Activated naive CD4-positive, alpha-beta T cell treated with anti-CD3 and anti-CD28 coated beads, Interleukin-2, amount 50 U/mL, for 24 hours (primary cell): ENCODE measurements around the gene MLLT10.
A peak's percentile ranks its signal among the peaks of the same experiment; 100 is the strongest.
"Not testable (repeated sequence)": the region's sequence is repeated elsewhere in the genome, so short reads cannot be mapped to it uniquely, and the experiment has no call there.

Source experiments
- H3K27ac Mint-ChIP-seq: one replicate; pipeline ENCODE4 v1.8.0; 2021; ENCODE audit warnings: mild to moderate bottlenecking, mixed read lengths
- H3K27me3 Mint-ChIP-seq: one replicate; pipeline ENCODE4 v1.8.0; 2021; ENCODE audit warnings: mixed read lengths
- H3K36me3 Mint-ChIP-seq: one replicate; pipeline ENCODE4 v1.8.0; 2021; ENCODE audit warnings: mixed read lengths
- H3K4me1 Mint-ChIP-seq: one replicate; pipeline ENCODE4 v1.8.0; 2021; ENCODE audit warnings: mixed read lengths
- H3K4me3 Mint-ChIP-seq: one replicate; pipeline ENCODE4 v1.8.0; 2021; ENCODE audit warnings: mild to moderate bottlenecking, mixed read lengths
- H3K9me3 Mint-ChIP-seq: one replicate; pipeline ENCODE4 v1.8.0; 2021; ENCODE audit warnings: mixed read lengths

The MLLT10 gene

GRCh38 chr10:21692916-21693315, 158.9 kb downstream of the MLLT10 start:
- Mint-ChIP-seq H3K27me3 (no peaks in the 10 kb centered on the region), H3K9me3 (peaks cover 4% of the 10 kb centered on the region), H3K4me1 (peaks cover 50% of the 10 kb centered on the region), H3K36me3 (peaks cover 31% of the 10 kb centered on the region), H3K27ac (no peak overlapping the region), H3K4me3 (no peak overlapping the region)

GRCh38 chr10:21693418-21693817, 159.4 kb downstream of the MLLT10 start:
- Mint-ChIP-seq H3K36me3 (peaks cover 34% of the 10 kb centered on the region), H3K9me3 (peaks cover 4% of the 10 kb centered on the region), H3K4me1 (peaks cover 48% of the 10 kb centered on the region), H3K27ac (peak overlapping the region; percentile 75), H3K27me3 (no peaks in the 10 kb centered on the region), H3K4me3 (no peak overlapping the region)

DNA sequence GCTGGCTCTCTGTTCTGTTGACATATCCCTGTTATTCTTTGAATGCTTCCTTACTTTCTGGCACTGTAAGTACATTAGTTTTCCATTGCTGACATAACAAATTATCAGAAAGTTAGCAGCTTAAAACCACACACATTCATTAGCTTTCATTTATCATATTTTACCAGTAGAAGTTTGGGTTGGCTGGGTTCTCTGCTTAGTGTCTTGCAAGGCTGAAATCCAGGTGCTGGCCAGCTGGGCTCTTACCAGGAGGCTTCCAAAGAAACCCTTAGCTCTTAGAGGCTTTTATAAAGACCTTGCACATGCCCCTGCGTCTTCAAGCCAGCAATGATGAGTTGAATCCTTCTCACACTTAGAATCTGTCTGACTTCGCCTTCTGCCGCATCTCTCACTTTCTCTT, 160.6 kb downstream of the MLLT10 start:
- H3K4me3 Mint-ChIP-seq: no peak overlapping the region
- H3K36me3 Mint-ChIP-seq: peaks cover 34% of the 10 kb centered on the region
- peaks cover 41% of the 10 kb centered on the region for H3K4me1 Mint-ChIP-seq
- H3K27ac Mint-ChIP-seq: no peak overlapping the region
- H3K27me3 Mint-ChIP-seq: no peaks in the 10 kb centered on the region
- H3K9me3 Mint-ChIP-seq: peaks cover 4% of the 10 kb centered on the region

GRCh38 chr10:21696302-21696701, 162.3 kb downstream of the MLLT10 start:
- no peaks in the 10 kb centered on the region for H3K27me3 Mint-ChIP-seq
- peaks cover 41% of the 10 kb centered on the region for H3K4me1 Mint-ChIP-seq
- no peak overlapping the region for H3K27ac Mint-ChIP-seq
- H3K36me3 Mint-ChIP-seq: peaks cover 51% of the 10 kb centered on the region
- no peak overlapping the region for H3K4me3 Mint-ChIP-seq
- H3K9me3 Mint-ChIP-seq: peaks cover 11% of the 10 kb centered on the region

GRCh38 chr10:21699575-21699974, 165.5 kb downstream of the MLLT10 start:
- H3K36me3 Mint-ChIP-seq: peaks cover 45% of the 10 kb centered on the region
- no peaks in the 10 kb centered on the region for H3K27me3 Mint-ChIP-seq
- no peak overlapping the region for H3K4me3 Mint-ChIP-seq
- H3K4me1 Mint-ChIP-seq: peaks cover 50% of the 10 kb centered on the region
- H3K27ac Mint-ChIP-seq: no peak overlapping the region
- peaks cover 11% of the 10 kb centered on the region for H3K9me3 Mint-ChIP-seq

- Mint-ChIP-seq H3K4me3 (no peak overlapping the region), H3K27ac (no peak overlapping the region), H3K36me3 (peaks cover 41% of the 10 kb centered on the region), H3K9me3 (peaks cover 11% of the 10 kb centered on the region), H3K27me3 (no peaks in the 10 kb centered on the region), H3K4me1 (peaks cover 47% of the 10 kb centered on the region)
Observed at GRCh38 chr10:21700474-21700873, 166.4 kb downstream of the MLLT10 start.

- Mint-ChIP-seq H3K27ac (peak overlapping the region; percentile 10), H3K4me1 (peaks cover 50% of the 10 kb centered on the region), H3K36me3 (peaks cover 45% of the 10 kb centered on the region), H3K4me3 (peak overlapping the region; percentile 66), H3K27me3 (no peaks in the 10 kb centered on the region), H3K9me3 (peaks cover 7% of the 10 kb centered on the region)
Observed at GRCh38 chr10:21702633-21703111, 168.6 kb downstream of the MLLT10 start.

- Mint-ChIP-seq H3K27me3 (no peaks in the 10 kb centered on the region), H3K4me3 (no peak overlapping the region), H3K9me3 (peaks cover 1% of the 10 kb centered on the region), H3K27ac (no peak overlapping the region), H3K4me1 (peaks cover 63% of the 10 kb centered on the region), H3K36me3 (peaks cover 38% of the 10 kb centered on the region)
Observed at GRCh38 chr10:21705142-21705827, 171.3 kb downstream of the MLLT10 start.

GRCh38 chr10:21705828-21706176, 171.8 kb downstream of the MLLT10 start:
- Mint-ChIP-seq H3K9me3 (no peaks in the 10 kb centered on the region), H3K27me3 (no peaks in the 10 kb centered on the region), H3K27ac (no peak overlapping the region), H3K4me1 (peaks cover 66% of the 10 kb centered on the region), H3K4me3 (no peak overlapping the region), H3K36me3 (peaks cover 35% of the 10 kb centered on the region)

DNA sequence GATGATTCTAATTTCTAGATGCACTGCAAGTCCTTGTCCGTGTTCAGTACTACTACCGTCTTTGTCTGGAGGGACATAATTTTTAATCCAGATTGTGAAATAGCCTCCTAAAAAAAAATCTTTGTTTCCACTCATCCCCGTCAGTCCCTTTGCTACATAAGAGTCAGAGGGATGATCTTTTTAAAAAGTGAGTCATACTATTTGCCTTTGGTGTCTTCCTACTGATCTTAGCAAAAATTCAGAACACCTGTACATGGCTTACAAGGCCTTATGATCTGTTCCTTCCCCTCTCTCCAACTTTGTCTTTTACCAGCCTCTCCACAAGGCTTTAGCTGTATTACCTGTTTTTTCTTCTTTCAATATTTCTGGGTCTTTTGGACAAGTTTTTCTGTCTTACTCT, 173.5 kb downstream of the MLLT10 start:
- Mint-ChIP-seq H3K4me1 (peaks cover 60% of the 10 kb centered on the region), H3K27me3 (no peaks in the 10 kb centered on the region), H3K9me3 (no peaks in the 10 kb centered on the region), H3K27ac (no peak overlapping the region), H3K36me3 (peaks cover 28% of the 10 kb centered on the region), H3K4me3 (no peak overlapping the region)

DNA sequence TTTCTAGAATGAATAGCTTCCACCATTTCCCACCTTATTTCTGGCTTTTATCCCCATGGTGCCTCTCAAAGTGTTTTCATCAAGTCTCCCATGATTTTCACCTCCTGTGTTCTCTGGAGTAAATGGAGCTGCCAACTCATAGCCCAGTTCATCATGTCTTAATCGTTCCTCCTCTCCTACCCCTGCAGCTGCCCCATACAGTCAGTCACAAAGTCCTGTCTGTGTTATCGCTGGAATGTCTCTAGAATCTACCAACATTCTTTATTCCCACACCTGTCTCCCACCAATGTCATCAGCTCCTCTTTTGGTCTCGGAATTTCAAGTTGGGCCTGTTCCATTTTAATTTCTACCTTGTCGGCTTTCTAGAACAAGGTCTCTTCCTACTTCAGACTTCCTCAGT, 178.9 kb downstream of the MLLT10 start:
- no peaks in the 10 kb centered on the region for H3K9me3 Mint-ChIP-seq
- H3K27ac Mint-ChIP-seq: no peak overlapping the region
- H3K27me3 Mint-ChIP-seq: no peaks in the 10 kb centered on the region
- H3K36me3 Mint-ChIP-seq: peaks cover 27% of the 10 kb centered on the region
- no peak overlapping the region for H3K4me3 Mint-ChIP-seq
- peaks cover 20% of the 10 kb centered on the region for H3K4me1 Mint-ChIP-seq

- no peaks in the 10 kb centered on the region for H3K27me3 Mint-ChIP-seq
- H3K4me3 Mint-ChIP-seq: no peak overlapping the region
- H3K36me3 Mint-ChIP-seq: peaks cover 22% of the 10 kb centered on the region
- no peak overlapping the region for H3K27ac Mint-ChIP-seq
- peaks cover 21% of the 10 kb centered on the region for H3K4me1 Mint-ChIP-seq
- no peaks in the 10 kb centered on the region for H3K9me3 Mint-ChIP-seq
Observed at GRCh38 chr10:21715531-21716195, 181.6 kb downstream of the MLLT10 start.

DNA sequence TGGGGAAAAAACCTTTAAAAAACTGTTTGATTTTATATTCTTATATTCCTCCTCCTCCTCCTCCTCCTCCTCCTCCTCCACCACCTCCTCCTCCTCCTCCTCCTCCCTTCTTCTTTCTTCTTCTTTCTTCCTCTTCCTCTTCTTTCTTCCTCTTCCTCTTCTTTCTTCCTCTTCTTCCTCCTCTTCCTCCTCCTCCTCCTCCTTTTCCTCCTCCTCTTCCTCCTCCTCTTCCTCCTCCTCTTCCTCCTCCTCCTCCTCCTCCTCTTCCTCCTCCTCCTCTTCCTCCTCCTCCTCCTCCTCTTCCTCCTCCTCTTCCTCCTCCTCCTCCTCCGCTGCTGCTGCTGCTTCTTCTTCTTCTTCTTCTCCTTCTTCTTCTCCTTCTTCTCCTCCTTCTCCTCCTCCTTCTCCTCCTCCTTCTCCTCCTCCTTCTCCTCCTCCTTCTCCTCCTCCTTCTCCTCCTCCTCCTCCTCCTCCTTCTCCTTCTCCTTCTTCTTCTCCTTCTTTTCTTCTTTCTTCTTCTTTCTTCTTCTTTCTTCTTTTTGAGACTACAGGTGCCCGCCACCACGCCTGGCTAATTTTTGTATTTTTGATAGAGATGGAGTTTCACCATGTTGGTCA, 183.5 kb downstream of the MLLT10 start:
- not testable (repeated sequence) for H3K4me3 Mint-ChIP-seq, H3K27me3 Mint-ChIP-seq, H3K9me3 Mint-ChIP-seq, H3K27ac Mint-ChIP-seq
- Mint-ChIP-seq H3K36me3 (peaks cover 22% of the 10 kb centered on the region), H3K4me1 (peaks cover 20% of the 10 kb centered on the region)

DNA sequence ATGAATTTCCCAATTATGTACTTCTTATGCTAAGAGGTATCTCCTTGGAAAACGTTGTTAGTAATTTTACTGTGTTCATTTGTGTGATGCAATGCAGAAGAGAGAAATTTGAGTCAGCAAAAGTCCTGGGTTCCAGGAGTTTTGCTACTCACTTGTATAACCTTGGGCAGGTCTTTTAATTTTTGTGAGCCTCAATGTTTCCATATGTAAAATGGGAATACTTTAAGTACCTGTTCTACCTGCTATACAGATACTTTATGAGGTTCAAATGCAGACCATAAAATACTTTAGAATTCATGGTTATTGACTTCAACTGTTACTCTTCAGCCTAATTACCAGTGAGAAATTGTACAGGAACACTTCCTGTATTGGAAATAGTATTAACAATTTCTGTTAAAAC, 185.5 kb downstream of the MLLT10 start:
- Mint-ChIP-seq H3K27me3 (no peaks in the 10 kb centered on the region), H3K36me3 (peaks cover 17% of the 10 kb centered on the region), H3K27ac (no peak overlapping the region), H3K9me3 (no peaks in the 10 kb centered on the region), H3K4me3 (no peak overlapping the region), H3K4me1 (peaks cover 24% of the 10 kb centered on the region)

DNA sequence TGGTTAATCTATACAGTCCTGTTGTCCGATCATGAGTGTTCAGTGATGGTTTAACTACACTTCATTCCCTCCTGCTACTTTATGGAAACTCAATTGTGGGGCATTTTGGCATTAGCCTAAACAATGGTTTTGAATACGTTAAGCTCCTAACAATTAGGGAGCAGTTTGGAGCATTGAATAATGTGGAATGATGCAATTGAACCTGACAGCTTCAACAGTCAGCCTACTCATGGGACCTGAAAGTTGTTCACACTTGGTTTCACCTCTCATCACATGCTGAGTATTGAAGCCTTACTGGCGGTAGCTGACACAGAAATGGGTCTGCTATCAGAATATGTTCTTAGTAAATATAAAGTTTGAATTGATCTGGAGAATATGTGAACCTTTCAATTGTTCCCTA, 186.1 kb downstream of the MLLT10 start:
- Mint-ChIP-seq H3K36me3 (peaks cover 15% of the 10 kb centered on the region), H3K4me3 (no peak overlapping the region), H3K9me3 (no peaks in the 10 kb centered on the region), H3K27me3 (no peaks in the 10 kb centered on the region), H3K4me1 (peaks cover 30% of the 10 kb centered on the region), H3K27ac (peak overlapping the region; percentile 70)

GRCh38 chr10:21721000-21721665, 187.1 kb downstream of the MLLT10 start:
- H3K27ac Mint-ChIP-seq: no peak overlapping the region
- H3K9me3 Mint-ChIP-seq: no peaks in the 10 kb centered on the region
- peaks cover 35% of the 10 kb centered on the region for H3K4me1 Mint-ChIP-seq
- no peak overlapping the region for H3K4me3 Mint-ChIP-seq
- H3K27me3 Mint-ChIP-seq: no peaks in the 10 kb centered on the region
- peaks cover 13% of the 10 kb centered on the region for H3K36me3 Mint-ChIP-seq
